Measurements from ENCODE around the gene ZNF343. TPM values are rescaled to one million over a fixed set of nuclear protein-coding genes. Genes with fewer than 3 reads are reported as not detected.

Gene ZNF343
- total and polyA plus RNA-seq, 10 of the 15 experiments (the other 5 are each of a cell fraction or from before 2014, with no cell fraction given): 1.3 to 11.1 (median 9.0) TPM

- ChIA-PET RAD21 (ENCODE audit: unreplicated experiment) (no interaction called here), POLR2A (no interaction called here), SMC1A (ENCODE audit: uncharacterized antibody, unreplicated experiment) (no interaction called here), CTCF (no interaction called here)
- in situ Hi-C loops (cut with MboI) (no loop called here), intact Hi-C loops (cut with micrococcal nuclease; ENCODE audit: unreplicated experiment) (no loop called here)
- DNase-seq (ENCODE audit: low read depth, low spot score) (no peak), FAIRE-seq (no peak), ATAC-seq (no peak)
- Histone ChIP-seq H3K79me2 (ENCODE audit: control insufficient read depth, insufficient read depth, low read length) (no peaks in the 10 kb centered on the region), H3K36me3 (ENCODE audit: control insufficient read depth in 2 of 2, insufficient read depth in 2 of 2, low read length in 1 of 2) (no peaks in the 10 kb centered on the region), H2AFZ (ENCODE audit: control insufficient read depth, low read depth, low read length) (no peak overlapping the region), H4K20me1 (ENCODE audit: control insufficient read depth, insufficient read depth) (no peaks in the 10 kb centered on the region), H3K4me3 (no peak overlapping the region), H3K9ac (ENCODE audit: control insufficient read depth, insufficient read depth, low read length) (no peak overlapping the region), H3K4me1 (ENCODE audit: control insufficient read depth, insufficient read depth, low read length) (no peaks in the 10 kb centered on the region), H3K9me3 (replicated peaks; ENCODE audit: control insufficient read depth, insufficient read depth, low read length) (no peaks in the 10 kb centered on the region), H3K4me2 (ENCODE audit: control insufficient read depth, insufficient read depth) (no peak overlapping the region), H3K27ac (ENCODE audit: control insufficient read depth, insufficient read depth) (no peak overlapping the region), H3K27me3 (replicated peaks in 1 of 2; ENCODE audit: control insufficient read depth in 2 of 2, insufficient read depth in 2 of 2, low read length in 1 of 2) (peaks cover 9 to 12% of the 10 kb centered on the region in 2 experiments)
- no TSS peak for BruUV-seq (replicated peaks)
- 51% methylated on average over 22 of the region's 22 CpGs for WGBS (ENCODE audit: insufficient coverage, insufficient replicate concordance, low lambda C conversion rate, missing lambda C conversion rate)
- TF ChIP-seq MXI1 (IDR thresholded peaks at IDR 0.05; ENCODE audit: low read depth, low read length): no peak
- TF ChIP-seq ZNF592 (IDR thresholded peaks at IDR 0.05): no peak
- no peak for TF ChIP-seq STAT1 (conservative IDR thresholded peaks at IDR 0.05)
- TF ChIP-seq POLR2AphosphoS2 (IDR thresholded peaks at IDR 0.05; ENCODE audit: low read depth, low read length): no peak
- TF ChIP-seq SIN3A (IDR thresholded peaks at IDR 0.05; ENCODE audit: low read depth, low read length): no peak
These were observed 49.3 kb upstream of the ZNF343 start for GRCh38 chr20:2557873-2558580.
